ENCODE measurements around the gene RABEP2.

The RABEP2 gene

DNA sequence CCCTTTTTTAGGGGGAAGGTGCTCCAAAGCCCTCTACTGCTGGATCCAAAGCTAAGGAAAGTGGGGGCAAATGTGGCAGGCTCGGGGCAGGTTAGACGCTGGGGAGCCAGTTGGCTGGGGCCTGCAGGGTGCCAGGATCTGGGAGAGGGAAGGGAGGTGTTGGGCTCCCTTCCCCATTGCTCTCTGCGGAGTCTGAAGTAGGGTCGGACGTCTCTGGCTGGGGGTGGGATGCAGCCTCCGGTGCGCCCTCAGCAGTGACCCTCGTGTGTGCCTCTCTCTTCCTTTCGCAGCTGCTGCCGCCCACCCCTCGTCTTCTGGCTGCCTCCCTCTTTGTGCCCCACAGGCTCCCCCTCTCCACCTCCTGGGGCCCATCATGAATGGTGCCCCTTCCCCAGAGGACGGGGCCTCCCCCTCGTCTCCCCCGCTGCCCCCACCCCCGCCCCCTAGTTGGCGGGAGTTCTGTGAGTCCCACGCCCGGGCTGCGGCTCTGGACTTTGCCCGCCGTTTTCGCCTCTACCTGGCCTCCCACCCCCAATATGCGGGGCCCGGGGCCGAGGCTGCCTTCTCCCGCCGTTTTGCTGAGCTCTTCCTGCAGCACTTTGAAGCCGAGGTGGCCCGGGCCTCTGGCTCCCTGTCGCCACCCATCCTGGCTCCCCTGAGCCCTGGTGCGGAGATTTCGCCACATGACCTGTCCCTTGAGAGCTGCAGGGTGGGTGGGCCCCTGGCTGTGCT lies 59.1 kb downstream of the RABEP2 start:
- in situ Hi-C loops (cut with HindIII; ENCODE audit: low pct_unique_long_range_greater_than_20kb, low sequenced_read_pairs), result no loop called here
- TF ChIP-seq JUND (IDR thresholded peaks at IDR 0.05; ENCODE audit: low read depth), result no peak

GRCh38 chr16:28865001-28865688 lies 59.9 kb downstream of the RABEP2 start:
- DNase-seq (ENCODE audit: low read depth in 1 of 2, low spot score in 1 of 2), result no peak
- in situ Hi-C loops (cut with HindIII; ENCODE audit: low pct_unique_long_range_greater_than_20kb, low sequenced_read_pairs), result no loop called here
- TF ChIP-seq JUND (IDR thresholded peaks at IDR 0.05; ENCODE audit: low read depth), result no peak

More for the DNA sequence above, 59.1 kb downstream of the RABEP2 start:
- no peak for DNase-seq (ENCODE audit: low read depth in 1 of 2, low spot score in 1 of 2)

- DNase-seq (ENCODE audit: low read depth in 1 of 2, low spot score in 1 of 2), result no peak
- no peak for TF ChIP-seq JUND (IDR thresholded peaks at IDR 0.05; ENCODE audit: low read depth)
- in situ Hi-C loops (cut with HindIII; ENCODE audit: low pct_unique_long_range_greater_than_20kb, low sequenced_read_pairs), result no loop called here
Observed at GRCh38 chr16:28863929-28864793, 60.9 kb downstream of the RABEP2 start.

- no peak for DNase-seq (ENCODE audit: low read depth in 1 of 2, low spot score in 1 of 2)
- no peak for TF ChIP-seq JUND (IDR thresholded peaks at IDR 0.05; ENCODE audit: low read depth)
- in situ Hi-C loops (cut with HindIII; ENCODE audit: low pct_unique_long_range_greater_than_20kb, low sequenced_read_pairs), result no loop called here
Observed at GRCh38 chr16:28859326-28859725, 65.7 kb downstream of the RABEP2 start.

DNA sequence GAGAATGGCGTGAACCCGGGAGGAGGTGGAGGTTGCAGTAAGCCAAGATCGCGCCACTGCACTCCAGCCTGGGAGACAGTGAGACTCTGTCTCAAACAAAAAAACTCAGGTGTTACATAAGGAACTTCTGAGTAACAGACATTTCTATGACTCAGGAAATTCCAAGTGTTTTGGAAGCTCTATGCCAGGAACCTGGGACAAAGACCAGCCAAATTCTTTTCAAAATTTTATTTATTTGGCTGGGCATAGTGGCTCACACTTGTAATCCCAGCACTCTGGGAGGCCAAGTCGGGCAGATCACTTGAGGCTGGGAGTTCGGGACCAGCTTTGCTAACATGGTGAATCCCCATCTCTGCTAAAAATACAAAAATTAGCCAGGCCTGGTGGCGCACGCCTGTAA lies 66.6 kb downstream of the RABEP2 start:
- no peak for DNase-seq (ENCODE audit: low read depth in 1 of 2, low spot score in 1 of 2)
- in situ Hi-C loops (cut with HindIII; ENCODE audit: low pct_unique_long_range_greater_than_20kb, low sequenced_read_pairs), result no loop called here
- no peak for TF ChIP-seq JUND (IDR thresholded peaks at IDR 0.05; ENCODE audit: low read depth)
